Ishikawa (cell line): Measurements from ENCODE around the gene MINDY3.

Source experiments
- CEBPB ChIP-seq: IDR thresholded peaks from 2 replicates; pipeline ENCODE4 v1.6.1; 2012
- CREB1 ChIP-seq: IDR thresholded peaks from 2 replicates; pipeline ENCODE4 v1.6.1; 2012; ENCODE audit warnings: low read depth
- EGR1 ChIP-seq: IDR thresholded peaks from 2 replicates; pipeline ENCODE4 v1.6.1; 2012
- EP300 ChIP-seq: IDR thresholded peaks from 2 replicates; pipeline ENCODE4 v1.6.1; 2012; ENCODE audit warnings: borderline replicate concordance
- FOXM1 ChIP-seq: IDR thresholded peaks from 2 replicates; pipeline ENCODE4 v1.6.1; 2012; ENCODE audit warnings: low read depth, borderline replicate concordance
- MAX ChIP-seq: IDR thresholded peaks from 2 replicates; pipeline ENCODE4 v1.6.1; 2012
- NFIC ChIP-seq: IDR thresholded peaks from 2 replicates; pipeline ENCODE4 v1.6.1; 2012
- RAD21 ChIP-seq: IDR thresholded peaks from 2 replicates; pipeline ENCODE4 v1.6.1; 2012; ENCODE audit warnings: low read depth
- REST ChIP-seq: IDR thresholded peaks from 2 replicates; pipeline ENCODE4 v1.6.1; 2012; ENCODE audit warnings: low read depth, mild to moderate bottlenecking
- TAF1 ChIP-seq: IDR thresholded peaks from 2 replicates; pipeline ENCODE4 v1.6.1; 2012; ENCODE audit warnings: low read depth, mild to moderate bottlenecking
- TCF12 ChIP-seq: IDR thresholded peaks from 2 replicates; pipeline ENCODE4 v1.6.1; 2012; ENCODE audit warnings: low read depth
- TEAD4 ChIP-seq: IDR thresholded peaks from 2 replicates; pipeline ENCODE4 v1.6.1; 2012
- USF1 ChIP-seq: IDR thresholded peaks from 2 replicates; pipeline ENCODE4 v1.6.1; 2012
- YY1 ChIP-seq: IDR thresholded peaks from 2 replicates; pipeline ENCODE4 v1.6.1; 2012; ENCODE audit warnings: low read depth
- ZBTB7A ChIP-seq: IDR thresholded peaks from 2 replicates; pipeline ENCODE4 v1.6.1; 2012; ENCODE audit warnings: low read depth

MINDY3 gene

GRCh38 chr10:15780353-15781135 lies 79.8 kb downstream of the MINDY3 start:
- TF ChIP-seq USF1 (no peak), CEBPB (no peak), CREB1 (no peak), TCF12 (no peak), RAD21 (no peak), EP300 (no peak), MAX (no peak), YY1 (no peak), EGR1 (no peak), TAF1 (no peak), TEAD4 (no peak), FOXM1 (no peak), REST (no peak)

GRCh38 chr10:15775513-15775912 lies 84.8 kb downstream of the MINDY3 start:
- TF ChIP-seq RAD21 (no peak), YY1 (no peak), ZBTB7A (no peak), EP300 (no peak), TCF12 (no peak), FOXM1 (no peak), REST (no peak), NFIC (no peak), TAF1 (no peak), EGR1 (no peak), TEAD4 (no peak), MAX (no peak), USF1 (no peak)

- no peak for TF ChIP-seq TCF12
- no peak for TF ChIP-seq EP300
- TF ChIP-seq CEBPB = no peak
- no peak for TF ChIP-seq USF1
- TF ChIP-seq REST = no peak
- TF ChIP-seq YY1 = no peak
- TF ChIP-seq EGR1 = no peak
- TF ChIP-seq FOXM1 = no peak
- no peak for TF ChIP-seq TAF1
- no peak for TF ChIP-seq MAX
- no peak for TF ChIP-seq TEAD4
- no peak for TF ChIP-seq NFIC
- no peak for TF ChIP-seq RAD21
- TF ChIP-seq ZBTB7A = no peak
- no peak for TF ChIP-seq CREB1
Measured at GRCh38 chr10:15764892-15765454, 95.3 kb downstream of the MINDY3 start.
